MCF 10A (cell line): ENCODE data around the gene GPR137. TPM values are rescaled to one million over a fixed set of nuclear protein-coding genes. Genes with fewer than 3 reads are reported as not detected.
A peak's percentile ranks its signal among the peaks of the same experiment; 100 is the strongest.

Experiments
- BruUV-seq: library from RNA; stranded (reverse); fragments of 400-500 nt; replicated peaks from 2 replicates; lab custom pipeline; 2021; lab: Mats Ljungman, UMichigan
- CTCF ChIA-PET: fragments of 300-600 bp; sonication (Branson Sonifier 250); formaldehyde crosslinking; extraction: SDS; loops from one replicate; lab custom pipeline; 2021; ENCODE audit warnings: antibody characterized with exemption, inconsistent platforms; lab: Yijun Ruan, JAX
- POLR2A ChIA-PET: fragments of 300-600, 350-650 bp; sonication (Branson Sonifier 250); formaldehyde crosslinking; extraction: SDS; loops from one replicate; lab custom pipeline; 2020; ENCODE audit warnings: antibody characterized with exemption, inconsistent platforms; lab: Yijun Ruan, JAX
- DNase-seq: peaks from one replicate; pipeline ENCODE4 v3.0.0-alpha.2; 2018; ENCODE audit not compliant: unreplicated experiment
- H3K27ac Mint-ChIP-seq: one replicate; pipeline ENCODE4 v1.8.0; 2022; ENCODE audit warnings: mild to moderate bottlenecking, low read depth, mixed read lengths; ENCODE audit not compliant: unreplicated experiment
- H3K27me3 Mint-ChIP-seq: one replicate; pipeline ENCODE4 v1.8.0; 2022; ENCODE audit warnings: mixed read lengths; ENCODE audit not compliant: insufficient read depth, unreplicated experiment
- H3K36me3 Mint-ChIP-seq: one replicate; pipeline ENCODE4 v1.8.0; 2022; ENCODE audit warnings: mild to moderate bottlenecking, moderate library complexity, mixed read lengths; ENCODE audit not compliant: insufficient read depth, unreplicated experiment
- H3K4me1 Mint-ChIP-seq: one replicate; pipeline ENCODE4 v1.8.0; 2022; ENCODE audit warnings: mixed read lengths; ENCODE audit not compliant: insufficient read depth, unreplicated experiment
- H3K4me3 Mint-ChIP-seq: one replicate; pipeline ENCODE4 v1.8.0; 2022; ENCODE audit warnings: mild to moderate bottlenecking, moderate library complexity, mixed read lengths; ENCODE audit not compliant: unreplicated experiment
- H3K9me3 Mint-ChIP-seq: one replicate; pipeline ENCODE4 v1.8.0; 2022; ENCODE audit warnings: mixed read lengths; ENCODE audit not compliant: unreplicated experiment
- CTCF ChIP-seq: fragments of 200-600 bp; IDR thresholded peaks from one replicate; pipeline ENCODE4 v1.8.0; 2022; ENCODE audit warnings: antibody characterized with exemption, mild to moderate bottlenecking; ENCODE audit not compliant: unreplicated experiment
- intact Hi-C: fragments of 100-400 bp; cut with micrococcal nuclease; formaldehyde crosslinking; loops from 2 replicates; pipeline ENCODE4 v1.14.1; 2022
- total RNA-seq: library from RNA; stranded (reverse); gene quantifications from 2 replicates; pipeline ENCODE4 v1.2.3, GENCODE V29; 2022

GPR137 gene
- total RNA-seq, 1 experiment from 2014 or later = 36.0 TPM

- no TSS peak for BruUV-seq
- peaks cover 6% of the 10 kb centered on the region for H3K36me3 Mint-ChIP-seq
- H3K27ac Mint-ChIP-seq = no peak overlapping the region
- CTCF ChIA-PET = interaction anchor here (0.6 to 4.5 kb wide), 17 partner anchors 9 to 140 kb away, joined by 3 to 65 read pairs (median 4); partner anchors contain the start of genes CATSPERZ, FKBP2, NUDT22 and STIP1
- H3K4me3 Mint-ChIP-seq = no peak overlapping the region
- POLR2A ChIA-PET = interaction anchor here (0.7 to 3.3 kb wide), 5 partner anchors 8 to 52 kb away, joined by 3 to 16 read pairs (median 5); partner anchors contain the start of genes FKBP2, NUDT22 and TRPT1
- H3K4me1 Mint-ChIP-seq = peaks cover 6% of the 10 kb centered on the region
- no peak for TF ChIP-seq CTCF
- intact Hi-C loops = loop anchor here (5.0 kb wide), 3 partner anchors 38 to 108 kb away; partner anchors contain the start of genes GPR137 and RPS6KA4
- H3K9me3 Mint-ChIP-seq = no peaks in the 10 kb centered on the region
- no peaks in the 10 kb centered on the region for H3K27me3 Mint-ChIP-seq
- DNase-seq = no peak
Observed at GRCh38 chr11:64249563-64250414, 35.9 kb upstream of the GPR137 start.

- Mint-ChIP-seq H3K9me3 (no peaks in the 10 kb centered on the region), H3K4me3 (peak overlapping the region; percentile 87), H3K27ac (no peak overlapping the region), H3K27me3 (no peaks in the 10 kb centered on the region), H3K4me1 (peaks cover 6% of the 10 kb centered on the region), H3K36me3 (no peaks in the 10 kb centered on the region)
- DNase-seq = no peak
- ChIA-PET POLR2A (interaction anchor here (0.7 to 3.3 kb wide), 9 partner anchors 7 to 51 kb away, joined by 3 to 53 read pairs (median 3); partner anchors contain the start of genes FKBP2, NUDT22 and TRPT1), CTCF (interaction anchor here (0.6 to 4.5 kb wide), 20 partner anchors 9 to 141 kb away, joined by 3 to 65 read pairs (median 4); partner anchors contain the start of genes CATSPERZ, FKBP2, NUDT22 and STIP1)
- BruUV-seq = no TSS peak
- intact Hi-C loops = loop anchor here (1.0 to 5.0 kb wide), 4 partner anchors 19 to 107 kb away; partner anchors contain the start of genes GPR137 and RPS6KA4
- TF ChIP-seq CTCF = no peak
Observed at GRCh38 chr11:64250415-64251015, 35.1 kb upstream of the GPR137 start.

GRCh38 chr11:64251016-64251752, 34.5 kb upstream of the GPR137 start, which contains the start of gene PLCB3:
TSS of gene PLCB3 (plus strand) at chr11:64251530. CDS start at chr11:64251650, 120 bp downstream.
- CTCF ChIA-PET = interaction anchor here (0.6 to 4.5 kb wide), 23 partner anchors 8 to 861 kb away, joined by 3 to 65 read pairs (median 5); partner anchors contain the start of genes CATSPERZ, FKBP2, NUDT22 and STIP1
- no peaks in the 10 kb centered on the region for H3K36me3 Mint-ChIP-seq
- H3K4me3 Mint-ChIP-seq = peak within 1 kb of the TSS; percentile 87
- DNase-seq = peak; percentile 46
- TF ChIP-seq CTCF = peak; percentile 85
- H3K4me1 Mint-ChIP-seq = peaks cover 6% of the 10 kb centered on the region
- POLR2A ChIA-PET = interaction anchor here (1.2 to 3.3 kb wide), 11 partner anchors 8 to 65 kb away, joined by 3 to 53 read pairs (median 6); partner anchors contain the start of genes BAD, ESRRA, FKBP2 and GPR137
- H3K9me3 Mint-ChIP-seq = no peaks in the 10 kb centered on the region
- intact Hi-C loops = loop anchor here (1.0 to 5.0 kb wide), 4 partner anchors 18 to 106 kb away; partner anchors contain the start of genes GPR137 and RPS6KA4
- H3K27ac Mint-ChIP-seq = peak within 1 kb of the TSS; percentile 89
- H3K27me3 Mint-ChIP-seq = no peaks in the 10 kb centered on the region
- BruUV-seq = no TSS peak
